ENCODE measurements around the gene SLC15A3. TPM values are rescaled to one million over a fixed set of nuclear protein-coding genes. Genes with fewer than 3 reads are reported as not detected.

Gene SLC15A3
- total RNA-seq, 1 donor from 2014 or later, result 10.4 TPM

- DNase-seq (ENCODE audit: low read depth, low spot score), result no peak
- H3K4me3 Mint-ChIP-seq, result no peak overlapping the region
- no peak for TF ChIP-seq CTCF (conservative IDR thresholded peaks at IDR 0.05)
- no peak overlapping the region for H3K27ac Mint-ChIP-seq (ENCODE audit: unreplicated experiment)
- no peaks in the 10 kb centered on the region for H3K4me1 Mint-ChIP-seq
- no peaks in the 10 kb centered on the region for H3K36me3 Mint-ChIP-seq (ENCODE audit: low read depth)
- peaks cover 3% of the 10 kb centered on the region for H3K27me3 Mint-ChIP-seq (ENCODE audit: low read depth)
- H3K9me3 Mint-ChIP-seq, result no peaks in the 10 kb centered on the region
Observed at GRCh38 chr11:60982184-60982583, 30.2 kb upstream of the SLC15A3 start.

GRCh38 chr11:60981515-60981914 lies 29.5 kb upstream of the SLC15A3 start:
- Mint-ChIP-seq H3K4me3 (no peak overlapping the region), H3K36me3 (ENCODE audit: low read depth) (no peaks in the 10 kb centered on the region), H3K27me3 (ENCODE audit: low read depth) (peaks cover 3% of the 10 kb centered on the region), H3K27ac (ENCODE audit: unreplicated experiment) (no peak overlapping the region), H3K9me3 (no peaks in the 10 kb centered on the region), H3K4me1 (peaks cover 4% of the 10 kb centered on the region)
- no peak for TF ChIP-seq CTCF (conservative IDR thresholded peaks at IDR 0.05)
- DNase-seq (ENCODE audit: low read depth, low spot score), result no peak

GRCh38 chr11:60978546-60979380 lies 26.8 kb upstream of the SLC15A3 start:
- Mint-ChIP-seq H3K4me3 (no peak overlapping the region), H3K27ac (ENCODE audit: unreplicated experiment) (no peak overlapping the region), H3K36me3 (ENCODE audit: low read depth) (no peaks in the 10 kb centered on the region), H3K27me3 (ENCODE audit: low read depth) (no peaks in the 10 kb centered on the region), H3K4me1 (peaks cover 26% of the 10 kb centered on the region), H3K9me3 (no peaks in the 10 kb centered on the region)
- TF ChIP-seq CTCF (conservative IDR thresholded peaks at IDR 0.05), result no peak
- no peak for DNase-seq (ENCODE audit: low read depth, low spot score)

- no peak for DNase-seq (ENCODE audit: low read depth, low spot score)
- Mint-ChIP-seq H3K27ac (ENCODE audit: unreplicated experiment) (no peak overlapping the region), H3K9me3 (no peaks in the 10 kb centered on the region), H3K36me3 (ENCODE audit: low read depth) (no peaks in the 10 kb centered on the region), H3K27me3 (ENCODE audit: low read depth) (no peaks in the 10 kb centered on the region), H3K4me3 (no peak overlapping the region), H3K4me1 (peaks cover 27% of the 10 kb centered on the region)
- no peak for TF ChIP-seq CTCF (conservative IDR thresholded peaks at IDR 0.05)
Observed at GRCh38 chr11:60977836-60978235, 25.9 kb upstream of the SLC15A3 start.

DNA sequence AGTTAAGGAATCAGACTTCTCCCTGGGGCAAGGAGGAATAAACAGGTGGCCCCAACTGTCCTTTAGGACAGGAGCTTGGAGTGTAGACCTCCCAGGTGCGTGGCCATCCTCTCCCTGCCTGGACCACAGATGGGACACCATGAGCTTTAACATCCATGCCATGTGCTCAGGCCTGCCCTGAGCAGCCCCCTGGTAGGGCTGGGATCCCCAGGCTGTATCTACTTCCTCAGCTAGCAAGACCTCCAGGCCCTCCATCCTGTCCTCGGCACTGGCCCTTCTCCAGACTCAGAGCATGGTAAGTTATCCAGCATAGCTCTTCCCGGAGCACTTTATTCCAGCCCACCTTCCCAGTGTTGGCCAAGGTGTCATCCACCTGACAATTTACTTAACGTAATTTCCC lies 25.2 kb upstream of the SLC15A3 start:
- H3K9me3 Mint-ChIP-seq, result no peaks in the 10 kb centered on the region
- H3K4me3 Mint-ChIP-seq, result no peak overlapping the region
- H3K4me1 Mint-ChIP-seq, result peaks cover 27% of the 10 kb centered on the region
- no peak for TF ChIP-seq CTCF (conservative IDR thresholded peaks at IDR 0.05)
- no peak overlapping the region for H3K27ac Mint-ChIP-seq (ENCODE audit: unreplicated experiment)
- no peak for DNase-seq (ENCODE audit: low read depth, low spot score)
- no peaks in the 10 kb centered on the region for H3K27me3 Mint-ChIP-seq (ENCODE audit: low read depth)
- no peaks in the 10 kb centered on the region for H3K36me3 Mint-ChIP-seq (ENCODE audit: low read depth)

Measured in neural crest cell (in vitro differentiated cells).